Measurements from ENCODE around the gene TGDS. TPM values are rescaled to one million over a fixed set of nuclear protein-coding genes. Genes with fewer than 3 reads are reported as not detected.
A peak's percentile ranks its signal among the peaks of the same experiment; 100 is the strongest.

The TGDS gene
- total RNA-seq, 4 donors from 2014 or later, result 2.5 to 17.9 (median 9.8) TPM

- no peaks in the 10 kb centered on the region for H3K36me3 ChIP-seq
- DNase-seq, result no peak
- peaks cover 0 to 15% (median 5%) of the 10 kb centered on the region in 3 donors for H3K4me1 ChIP-seq
- H3K9me3 ChIP-seq, result no peaks in the 10 kb centered on the region
- intact Hi-C loops (cut with DNase I), result loop anchor here (5.0 kb wide), 1 partner anchor 49 kb away; the partner anchor contains the start of gene GPR180
- WGBS, 2 donors, result 83 to 93% methylated on average over 4 of the region's 4 CpGs
- H3K27ac ChIP-seq, result no peak overlapping the region
- H3K4me3 ChIP-seq, result no peak overlapping the region
- no peak for TF ChIP-seq POLR2A (IDR thresholded peaks at IDR 0.05)
- TF ChIP-seq CTCF (IDR thresholded peaks at IDR 0.05), result no peak
- H3K27me3 ChIP-seq, result no peaks in the 10 kb centered on the region
Measured at GRCh38 chr13:94553766-94554165, 42.2 kb downstream of the TGDS start.

DNA sequence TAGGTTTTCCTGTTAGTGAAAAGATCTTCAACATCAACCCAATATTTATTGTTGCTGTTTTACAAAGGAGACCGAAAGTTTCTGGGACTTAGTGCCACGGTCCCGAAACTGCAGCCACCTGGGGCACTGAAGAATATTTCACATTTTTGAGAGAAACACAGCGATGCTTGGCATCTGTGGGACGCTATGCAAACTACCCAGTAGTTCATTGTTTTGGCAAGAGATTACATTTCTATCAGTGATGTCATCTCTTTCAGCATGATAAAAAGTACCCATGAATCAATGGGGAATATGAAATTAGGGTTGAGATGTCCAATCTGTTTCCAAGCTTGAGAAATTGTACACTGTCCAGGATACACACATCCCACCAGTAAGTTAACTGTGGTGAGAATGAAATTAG is 43.9 kb downstream of the TGDS start:
- no peak overlapping the region for H3K4me3 ChIP-seq
- H3K27ac ChIP-seq, result no peak overlapping the region
- intact Hi-C loops (cut with DNase I), result loop anchor here (5.0 kb wide), 1 partner anchor 50 kb away; the partner anchor contains the start of gene GPR180
- TF ChIP-seq POLR2A (IDR thresholded peaks at IDR 0.05), result no peak
- TF ChIP-seq CTCF (IDR thresholded peaks at IDR 0.05), result no peak
- no peak for DNase-seq
- no peaks in the 10 kb centered on the region for H3K9me3 ChIP-seq
- peaks cover 0 to 25% (median 13%) of the 10 kb centered on the region in 3 donors for H3K4me1 ChIP-seq
- H3K36me3 ChIP-seq, result no peaks in the 10 kb centered on the region
- WGBS, 2 donors, result 68 to 100% methylated on average over 5 of the region's 5 CpGs
- no peaks in the 10 kb centered on the region for H3K27me3 ChIP-seq

- TF ChIP-seq POLR2A (IDR thresholded peaks at IDR 0.05) (no peak), CTCF (IDR thresholded peaks at IDR 0.05) (no peak)
- H3K9me3 ChIP-seq, result no peaks in the 10 kb centered on the region
- H3K36me3 ChIP-seq, result no peaks in the 10 kb centered on the region
- no peaks in the 10 kb centered on the region for H3K27me3 ChIP-seq
- H3K4me1 ChIP-seq, result peaks cover 0 to 25% (median 13%) of the 10 kb centered on the region in 3 donors
- peak overlapping the region; percentile 92 to 98 (median 96) for H3K27ac ChIP-seq
- intact Hi-C loops (cut with DNase I), result loop anchor here (5.0 kb wide), 1 partner anchor 52 kb away; the partner anchor contains the start of gene GPR180
- no peak for DNase-seq
- H3K4me3 ChIP-seq, result peak overlapping the region; percentile 69 to 85 (median 73)
- WGBS, 2 donors, result 36 to 37% methylated on average over 13 to 14 of the region's 21 CpGs
Measured at GRCh38 chr13:94550062-94550738, 45.8 kb downstream of the TGDS start.

DNA sequence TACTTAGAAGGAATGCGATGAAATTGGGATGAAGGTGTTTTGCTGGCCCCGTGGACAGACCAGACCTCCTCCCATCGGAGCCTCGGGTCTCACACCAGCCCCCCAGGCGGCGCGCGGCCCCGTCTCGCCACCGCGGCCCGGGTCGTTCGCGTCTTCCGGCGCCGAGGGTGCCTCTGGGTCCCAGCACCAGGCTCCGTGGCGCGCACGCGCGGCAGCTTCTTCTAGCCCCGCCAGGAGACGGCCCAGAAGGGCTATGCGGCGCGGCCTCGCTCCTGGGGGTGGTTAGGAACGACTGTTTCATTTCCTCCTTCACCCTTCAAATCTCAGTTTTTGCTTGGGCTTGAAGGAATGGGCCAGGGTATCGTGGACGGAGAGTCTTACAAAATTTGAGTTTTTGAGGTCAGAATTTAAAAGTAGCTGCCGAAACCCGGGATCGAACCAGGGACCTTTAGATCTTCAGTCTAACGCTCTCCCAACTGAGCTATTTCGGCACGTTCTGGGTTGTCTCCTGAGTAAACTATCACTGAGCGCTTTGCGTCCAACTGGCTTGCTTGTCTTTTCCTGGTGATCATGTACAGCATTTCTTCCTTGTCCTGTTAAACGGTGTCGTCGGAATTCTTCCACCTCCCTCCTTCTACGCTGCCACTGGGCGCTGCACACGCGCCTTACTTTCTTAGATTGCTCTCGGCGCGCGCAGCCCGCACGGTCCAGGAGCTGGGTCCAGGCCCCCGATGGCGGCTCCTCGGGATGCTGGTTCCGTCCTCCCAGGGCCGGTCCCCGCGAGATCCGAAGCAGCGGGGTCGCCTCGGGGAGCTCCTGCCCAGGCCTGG is 46.5 kb downstream of the TGDS start:
- peak overlapping the region; percentile 92 to 98 (median 96) for H3K27ac ChIP-seq
- no peaks in the 10 kb centered on the region for H3K36me3 ChIP-seq
- intact Hi-C loops (cut with DNase I), result loop anchor here (5.0 kb wide), 1 partner anchor 53 kb away; the partner anchor contains the start of gene GPR180
- DNase-seq, result peak; percentile 50
- WGBS, 2 donors, result 0% methylated on average over 17 to 28 of the region's 66 CpGs
- peak overlapping the region; percentile 69 to 85 (median 73) for H3K4me3 ChIP-seq
- no peaks in the 10 kb centered on the region for H3K27me3 ChIP-seq
- peaks cover 0 to 25% (median 13%) of the 10 kb centered on the region in 3 donors for H3K4me1 ChIP-seq
- no peaks in the 10 kb centered on the region for H3K9me3 ChIP-seq
- TF ChIP-seq CTCF (IDR thresholded peaks at IDR 0.05), result peak in 1 of 6 experiments; percentile 9
- TF ChIP-seq POLR2A (IDR thresholded peaks at IDR 0.05), result peak in 2 of 4 donors; percentile 28 to 45

Data from esophagus squamous epithelium (tissue), 5 donors.